ENCODE measurements around the gene HOXA3. TPM values are rescaled to one million over a fixed set of nuclear protein-coding genes. Genes with fewer than 3 reads are reported as not detected.
A peak's percentile ranks its signal among the peaks of the same experiment; 100 is the strongest.

The HOXA3 gene
- total RNA-seq, 1 experiment from 2014 or later, result 4.5 TPM

- POLR2A ChIA-PET (ENCODE audit: unreplicated experiment), result interaction anchor here (0.6 to 1.8 kb wide), 8 partner anchors 8 to 734 kb away, joined by 3 to 7 read pairs (median 5); no protein-coding TSS in a partner anchor
- Histone ChIP-seq H3K4me1 (ENCODE audit: insufficient read depth, low read length) (peaks cover 51% of the 10 kb centered on the region), H3K4me2 (ENCODE audit: low read length) (peak overlapping the region; percentile 99), H3K4me3 (ENCODE audit: low read length) (peak overlapping the region; percentile 91), H3K9me2 (replicated peaks; ENCODE audit: low read length) (no peaks in the 10 kb centered on the region), H2AFZ (ENCODE audit: low read length) (no peak overlapping the region), H3K79me2 (ENCODE audit: low read length) (peaks cover 100% of the 10 kb centered on the region), H3F3A (ENCODE audit: low read length, unreplicated experiment) (no peaks in the 10 kb centered on the region), H4K20me1 (ENCODE audit: low read length) (no peaks in the 10 kb centered on the region), H3K27ac (ENCODE audit: low read length) (peak overlapping the region; percentile 97), H3K36me3 (ENCODE audit: low read depth, low read length) (no peaks in the 10 kb centered on the region), H3K9ac (ENCODE audit: low read length) (peak overlapping the region; percentile 97), H3K9me3 (ENCODE audit: low read length) (no peaks in the 10 kb centered on the region), H3K27me3 (ENCODE audit: low read length) (no peaks in the 10 kb centered on the region)
- TF ChIP-seq CTCF (conservative IDR thresholded peaks at IDR 0.05; ENCODE audit: low read depth, low read length) (no peak), EZH2phosphoT487 (IDR thresholded peaks at IDR 0.05; ENCODE audit: borderline replicate concordance, low read length) (no peak), EZH2 (IDR thresholded peaks at IDR 0.05; ENCODE audit: low read length, unreplicated experiment) (no peak)
- CTCF ChIA-PET, result no interaction called here
- ATAC-seq (no peak), DNase-seq (peak; percentile 45)
- BruUV-seq (replicated peaks), result no TSS peak
- intact Hi-C loops (cut with micrococcal nuclease), result loop anchor here (1.0 kb wide), 1 partner anchor 11 kb away; no protein-coding TSS in a partner anchor
These were observed 34.5 kb upstream of the HOXA3 start for GRCh38 chr7:27186668-27187474.

- Histone ChIP-seq H3K36me3 (ENCODE audit: low read depth, low read length) (no peaks in the 10 kb centered on the region), H3K79me2 (ENCODE audit: low read length) (peaks cover 100% of the 10 kb centered on the region), H3K4me1 (ENCODE audit: insufficient read depth, low read length) (peaks cover 51% of the 10 kb centered on the region), H3K4me3 (ENCODE audit: low read length) (peak overlapping the region; percentile 91), H3K9me2 (replicated peaks; ENCODE audit: low read length) (no peaks in the 10 kb centered on the region), H4K20me1 (ENCODE audit: low read length) (no peaks in the 10 kb centered on the region), H3K27ac (ENCODE audit: low read length) (peak overlapping the region; percentile 97), H3F3A (ENCODE audit: low read length, unreplicated experiment) (no peaks in the 10 kb centered on the region), H3K27me3 (ENCODE audit: low read length) (no peaks in the 10 kb centered on the region), H2AFZ (ENCODE audit: low read length) (no peak overlapping the region), H3K9me3 (ENCODE audit: low read length) (no peaks in the 10 kb centered on the region), H3K9ac (ENCODE audit: low read length) (peak overlapping the region; percentile 97), H3K4me2 (ENCODE audit: low read length) (peak overlapping the region; percentile 99)
- ATAC-seq, result no peak
- BruUV-seq (replicated peaks), result no TSS peak
- ChIA-PET POLR2A (ENCODE audit: unreplicated experiment) (interaction anchor here (1.1 to 1.8 kb wide), 4 partner anchors 11 to 512 kb away, joined by 4 to 12 read pairs (median 6); no protein-coding TSS in a partner anchor), CTCF (no interaction called here)
- intact Hi-C loops (cut with micrococcal nuclease), result loop anchor here (1.0 kb wide), 1 partner anchor 10 kb away; no protein-coding TSS in a partner anchor
- DNase-seq, result no peak
- TF ChIP-seq CTCF (conservative IDR thresholded peaks at IDR 0.05; ENCODE audit: low read depth, low read length) (no peak), EZH2phosphoT487 (IDR thresholded peaks at IDR 0.05; ENCODE audit: borderline replicate concordance, low read length) (no peak), EZH2 (IDR thresholded peaks at IDR 0.05; ENCODE audit: low read length, unreplicated experiment) (no peak)
These were observed 33.7 kb upstream of the HOXA3 start for GRCh38 chr7:27185854-27186667.

Data from PC-3 (cell line).